ENCODE measurements around the gene DHX35.

DNA sequence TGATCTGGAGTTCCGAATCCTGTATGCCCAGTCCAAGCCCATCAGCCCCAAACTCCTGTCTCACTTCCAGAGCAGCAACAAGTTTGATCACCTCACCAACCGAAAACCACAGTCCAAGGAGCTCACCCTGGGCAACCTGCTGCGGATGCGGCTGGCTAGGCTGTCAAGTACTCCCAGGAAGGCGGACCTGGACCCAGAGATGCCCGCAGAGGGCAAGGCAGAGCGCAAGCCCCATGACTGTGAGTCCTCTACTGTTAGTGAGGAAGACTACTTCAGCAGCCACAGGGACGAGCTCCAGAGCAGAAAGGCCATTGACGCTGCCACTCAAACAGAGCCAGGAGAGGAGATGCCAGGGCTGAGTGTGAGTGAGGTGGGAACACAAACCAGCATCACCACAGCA, 10.5 kb upstream of the DHX35 start:
- TF ChIP-seq CTCF (IDR thresholded peaks at IDR 0.05; ENCODE audit: borderline replicate concordance, extremely low read depth, low read length, poor library complexity, severe bottlenecking) (no peak), EZH2 (IDR thresholded peaks at IDR 0.05; ENCODE audit: borderline replicate concordance, low read depth, low read length, severe bottlenecking) (no peak)

Measured in DND-41 (cell line).